GM12891 (cell line): ENCODE results near the gene PTPRN2.
"Not testable (repeated sequence)": the region's sequence is repeated elsewhere in the genome, so short reads cannot be mapped to it uniquely, and the experiment has no call there.

Experiments used
- DNase-seq: peaks from one replicate; pipeline ENCODE4 v3.0.0; 2011; ENCODE audit warnings: low spot score; ENCODE audit not compliant: insufficient read length
- FAIRE-seq: peaks from 2 replicates; lab custom pipeline; 2011; peaks lifted over from hg19 to GRCh38; lab: Jason Lieb, UNC
- PAX5 ChIP-seq: IDR thresholded peaks from 2 replicates; pipeline ENCODE4 v1.6.1; 2011; ENCODE audit warnings: low read length, moderate library complexity, mild to moderate bottlenecking; ENCODE audit not compliant: insufficient read depth, severe bottlenecking
- POLR2A ChIP-seq: IDR thresholded peaks from 2 replicates; pipeline ENCODE4 v1.6.1; 2011; ENCODE audit warnings: low read depth, low read length, control low read depth
- POLR2AphosphoS5 ChIP-seq: IDR thresholded peaks from 2 replicates; pipeline ENCODE4 v1.6.1; 2011; ENCODE audit warnings: low read depth, low read length, control low read depth
- POU2F2 ChIP-seq: IDR thresholded peaks from 2 replicates; pipeline ENCODE4 v1.6.1; 2011; ENCODE audit warnings: low read depth, mild to moderate bottlenecking, control low read depth, low read length, moderate library complexity
- SPI1 ChIP-seq: IDR thresholded peaks from 2 replicates; pipeline ENCODE4 v1.6.1; 2011; ENCODE audit warnings: low read depth, low read length, control low read depth
- TAF1 ChIP-seq: IDR thresholded peaks from 2 replicates; pipeline ENCODE4 v1.6.1; 2011; ENCODE audit warnings: low read depth, low read length, control low read depth

The PTPRN2 gene

DNA sequence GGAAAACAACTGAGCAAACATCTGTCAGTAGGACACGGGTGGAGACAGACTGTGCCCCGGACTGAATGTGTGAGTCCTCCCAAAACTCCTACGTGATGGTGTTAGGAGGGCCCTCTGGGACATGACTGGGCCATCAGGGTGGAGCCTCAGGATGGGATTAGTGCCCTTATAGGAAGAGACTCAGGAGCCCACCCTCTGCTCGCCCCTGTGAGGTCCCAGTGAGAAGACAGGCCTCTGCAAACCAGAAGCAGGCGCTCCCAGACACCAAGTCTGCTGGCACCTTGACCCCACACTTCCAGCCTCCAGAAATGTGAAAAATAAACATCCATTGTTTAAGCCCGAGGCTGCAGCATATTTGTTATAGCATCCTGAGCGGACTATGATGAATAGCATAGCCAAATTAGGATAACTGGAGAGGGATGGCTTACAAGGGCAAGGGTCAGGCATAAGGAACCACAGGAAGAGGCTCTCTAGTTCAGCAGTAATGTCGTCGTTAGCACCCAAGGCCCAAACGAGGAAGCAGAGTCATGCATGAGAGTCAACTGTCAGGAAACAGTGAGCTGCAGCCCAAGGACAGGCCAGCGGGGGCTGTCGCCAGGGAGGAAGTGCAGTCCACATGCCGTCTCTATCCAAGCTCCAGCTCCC lies 50.6 kb downstream of the PTPRN2 start:
- no peak for TF ChIP-seq PAX5
- no peak for DNase-seq
- no peak for FAIRE-seq

DNA sequence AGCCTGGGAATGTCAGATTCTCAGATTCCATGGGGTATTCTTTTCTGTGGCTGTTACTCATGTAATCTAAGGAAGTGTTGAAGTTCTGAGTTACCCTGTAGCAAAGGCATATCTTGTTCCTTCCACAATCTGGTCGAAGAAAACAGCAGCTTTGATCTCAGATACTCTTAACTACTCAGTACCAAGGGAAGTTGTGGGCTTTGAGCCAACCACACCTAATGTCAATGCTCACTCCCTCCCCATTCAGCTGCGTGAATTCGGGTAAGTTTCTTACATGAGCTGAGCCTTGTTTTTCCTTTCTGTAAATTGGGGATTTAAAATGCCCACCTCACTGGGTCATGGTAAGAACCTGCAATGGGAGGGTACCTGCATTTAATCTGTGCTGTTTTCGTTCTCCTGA lies 52.5 kb downstream of the PTPRN2 start:
- no peak for FAIRE-seq
- TF ChIP-seq POLR2AphosphoS5 (no peak), POU2F2 (no peak), POLR2A (no peak), PAX5 (no peak), SPI1 (no peak), TAF1 (no peak)
- DNase-seq: no peak

DNA sequence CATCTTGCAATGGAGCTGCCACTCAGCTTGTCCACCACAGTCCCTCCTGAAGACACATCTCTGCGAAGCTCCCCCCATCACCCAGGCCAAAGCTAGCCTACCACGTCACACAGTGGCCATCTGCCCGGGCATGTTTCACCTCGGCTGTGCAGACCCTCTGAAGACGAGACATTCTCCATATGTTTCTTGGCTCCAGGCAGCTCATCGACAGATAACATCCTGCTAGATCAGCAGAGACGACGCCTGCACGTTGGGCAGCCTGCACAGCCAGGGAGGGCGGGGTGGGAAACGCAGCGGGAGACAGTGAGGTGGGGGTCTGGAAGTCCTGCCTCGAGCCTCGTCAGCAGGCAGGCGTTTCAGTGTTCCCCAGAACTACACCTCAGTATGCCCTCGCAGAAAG lies 53.0 kb downstream of the PTPRN2 start:
- DNase-seq (no peak), FAIRE-seq (no peak)
- TF ChIP-seq SPI1: no peak

DNA sequence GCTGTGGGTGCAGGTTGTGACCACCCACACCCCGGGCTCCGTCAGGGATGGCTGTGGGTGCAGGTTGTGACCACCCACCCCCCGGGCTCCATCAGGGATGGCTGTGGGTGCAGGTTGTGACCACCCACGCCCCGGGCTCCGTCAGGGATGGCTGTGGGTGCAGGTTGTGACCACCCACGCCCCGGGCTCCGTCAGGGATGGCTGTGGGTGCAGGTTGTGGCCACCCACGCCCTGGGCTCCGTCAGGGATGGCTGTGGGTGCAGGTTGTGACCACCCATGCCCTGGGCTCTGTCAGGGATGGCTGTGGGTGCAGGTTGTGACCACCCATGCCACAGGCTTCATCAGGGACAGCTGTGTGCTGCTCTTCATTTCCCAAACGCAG lies 53.5 kb downstream of the PTPRN2 start:
- DNase-seq, FAIRE-seq: not testable (repeated sequence)

DNA sequence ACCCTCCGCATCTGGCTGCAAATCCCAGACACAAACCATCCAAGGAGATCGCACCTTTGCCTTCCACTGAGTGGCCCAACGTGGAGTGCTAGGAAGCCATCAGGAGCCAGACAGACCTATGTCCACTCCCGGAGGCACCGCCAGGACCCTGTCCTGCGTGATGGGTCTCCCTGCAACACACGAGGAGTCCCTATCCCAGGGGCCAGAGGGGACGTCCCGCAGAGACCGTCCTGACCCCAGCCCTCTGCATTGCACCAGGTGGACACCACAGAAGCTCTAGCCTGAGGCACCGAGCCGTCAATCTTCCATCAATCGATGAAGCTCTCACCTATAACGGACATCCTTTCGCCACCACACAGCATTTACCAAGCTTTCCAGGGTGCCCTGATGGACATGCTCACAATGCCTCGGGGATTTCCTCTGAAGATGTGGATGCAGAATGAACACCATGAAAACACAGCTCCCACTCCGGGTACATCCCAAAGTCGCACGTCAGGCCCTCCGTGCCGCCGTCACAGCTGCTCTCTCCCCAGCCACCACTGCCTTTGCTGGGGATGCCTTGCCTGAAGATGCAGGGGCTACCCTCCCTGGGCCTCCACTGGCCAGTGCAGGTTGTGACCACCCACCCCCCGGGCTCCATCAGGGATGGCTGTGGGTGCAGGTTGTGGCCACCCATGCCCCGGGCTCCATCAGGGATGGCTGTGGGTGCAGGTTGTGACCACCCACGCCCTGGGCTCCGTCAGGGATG lies 54.1 kb downstream of the PTPRN2 start:
- DNase-seq (no peak), FAIRE-seq (no peak)
- TF ChIP-seq POLR2AphosphoS5 (no peak), SPI1 (no peak), PAX5 (no peak), POLR2A (no peak), POU2F2 (no peak), TAF1 (no peak)

DNA sequence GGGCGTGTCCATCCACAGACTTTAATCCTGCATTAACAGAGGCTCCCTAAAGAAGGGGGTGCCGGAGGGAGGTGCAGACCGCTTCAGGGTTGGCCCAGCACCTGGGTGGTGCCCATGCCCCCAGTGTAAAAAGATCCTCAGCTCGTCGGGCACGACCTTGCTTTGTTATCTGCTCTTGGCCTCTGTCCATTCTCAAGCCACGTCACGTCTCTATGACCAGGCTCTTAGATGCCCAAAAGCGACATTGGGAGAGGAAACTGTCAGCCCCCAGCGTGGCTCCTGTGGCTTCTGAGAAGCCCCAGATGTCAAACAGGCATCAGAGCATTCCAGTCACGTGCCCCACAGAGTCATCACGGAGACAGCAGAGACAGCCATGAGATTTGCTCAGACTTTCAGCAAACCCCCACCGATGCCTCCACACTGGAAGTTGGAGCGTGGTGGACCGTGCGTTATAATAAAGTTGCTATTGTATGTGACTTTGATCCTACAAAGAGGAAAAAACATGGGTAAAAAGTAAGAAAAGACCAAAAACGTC lies 55.5 kb downstream of the PTPRN2 start:
- FAIRE-seq (no peak), DNase-seq (no peak)
- TF ChIP-seq POLR2A: no peak
- no peak for TF ChIP-seq SPI1
- TF ChIP-seq PAX5: no peak
- no peak for TF ChIP-seq POU2F2
- TF ChIP-seq TAF1: no peak
- no peak for TF ChIP-seq POLR2AphosphoS5

DNA sequence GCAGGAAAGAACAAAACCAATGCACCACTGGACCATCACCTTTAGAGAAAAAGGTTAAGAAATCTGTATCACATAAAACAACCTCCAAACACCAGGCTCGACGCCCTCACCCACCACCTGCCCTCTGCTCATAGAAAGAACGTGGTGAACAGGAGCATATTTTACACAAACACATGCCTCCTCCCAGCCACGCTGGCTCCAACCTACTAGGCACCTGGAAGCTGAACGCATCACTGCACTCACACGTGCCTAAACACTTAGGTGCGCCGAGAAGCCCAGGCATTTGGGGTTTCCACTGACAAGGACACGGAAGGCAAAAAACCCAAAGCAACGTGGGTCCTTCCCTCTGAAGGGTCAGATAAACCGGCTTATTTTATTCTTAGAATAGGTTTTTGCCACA lies 56.0 kb downstream of the PTPRN2 start:
- TF ChIP-seq SPI1: no peak
- TF ChIP-seq TAF1: no peak
- TF ChIP-seq POLR2A: no peak
- no peak for TF ChIP-seq PAX5
- no peak for TF ChIP-seq POLR2AphosphoS5
- TF ChIP-seq POU2F2: no peak
- no peak for FAIRE-seq

DNA sequence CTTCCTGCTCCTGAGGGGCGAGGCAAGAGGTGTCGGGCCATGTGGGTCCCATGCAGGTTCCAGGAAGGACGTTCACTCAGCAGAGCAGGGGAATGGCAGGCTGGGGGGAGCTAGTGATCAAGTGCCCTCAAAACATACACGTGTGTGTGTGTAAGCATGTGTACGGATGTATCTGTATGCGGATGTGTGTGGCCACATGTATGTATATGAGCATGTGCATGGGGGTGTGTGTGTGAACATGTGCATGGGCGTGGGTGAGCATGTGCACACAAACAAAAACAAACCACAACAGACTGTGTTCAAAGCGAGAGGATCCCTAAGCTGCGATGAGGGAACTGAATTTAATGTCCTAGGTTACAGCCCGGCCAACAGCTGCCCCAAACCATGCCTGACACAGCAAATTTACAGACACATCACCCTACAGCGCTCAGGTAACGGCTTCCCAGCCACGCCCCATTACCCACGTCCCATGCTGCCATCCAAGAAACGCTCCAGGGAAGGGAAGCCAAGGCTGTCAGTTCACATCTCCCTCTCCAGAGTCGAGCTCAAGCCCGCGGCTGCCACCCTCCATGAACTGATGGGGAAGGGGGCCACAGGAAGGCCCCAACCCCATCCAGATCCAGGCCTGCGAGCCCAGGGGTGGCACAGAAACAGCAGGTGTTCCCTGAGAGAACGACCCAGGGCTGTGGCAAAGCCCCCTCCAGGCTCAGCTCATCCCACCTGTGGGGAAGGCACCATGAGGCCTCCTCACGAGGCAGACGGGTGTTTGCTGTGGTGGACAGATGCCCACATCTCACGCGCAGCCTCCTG lies 56.6 kb downstream of the PTPRN2 start:
- TF ChIP-seq POLR2A: no peak
- no peak for TF ChIP-seq SPI1
- TF ChIP-seq POLR2AphosphoS5: no peak
- no peak for TF ChIP-seq PAX5
- TF ChIP-seq POU2F2: no peak
- TF ChIP-seq TAF1: no peak
- no peak for FAIRE-seq
- DNase-seq: no peak

More for the DNA sequence above, 56.0 kb downstream of the PTPRN2 start:
- DNase-seq: no peak

DNA sequence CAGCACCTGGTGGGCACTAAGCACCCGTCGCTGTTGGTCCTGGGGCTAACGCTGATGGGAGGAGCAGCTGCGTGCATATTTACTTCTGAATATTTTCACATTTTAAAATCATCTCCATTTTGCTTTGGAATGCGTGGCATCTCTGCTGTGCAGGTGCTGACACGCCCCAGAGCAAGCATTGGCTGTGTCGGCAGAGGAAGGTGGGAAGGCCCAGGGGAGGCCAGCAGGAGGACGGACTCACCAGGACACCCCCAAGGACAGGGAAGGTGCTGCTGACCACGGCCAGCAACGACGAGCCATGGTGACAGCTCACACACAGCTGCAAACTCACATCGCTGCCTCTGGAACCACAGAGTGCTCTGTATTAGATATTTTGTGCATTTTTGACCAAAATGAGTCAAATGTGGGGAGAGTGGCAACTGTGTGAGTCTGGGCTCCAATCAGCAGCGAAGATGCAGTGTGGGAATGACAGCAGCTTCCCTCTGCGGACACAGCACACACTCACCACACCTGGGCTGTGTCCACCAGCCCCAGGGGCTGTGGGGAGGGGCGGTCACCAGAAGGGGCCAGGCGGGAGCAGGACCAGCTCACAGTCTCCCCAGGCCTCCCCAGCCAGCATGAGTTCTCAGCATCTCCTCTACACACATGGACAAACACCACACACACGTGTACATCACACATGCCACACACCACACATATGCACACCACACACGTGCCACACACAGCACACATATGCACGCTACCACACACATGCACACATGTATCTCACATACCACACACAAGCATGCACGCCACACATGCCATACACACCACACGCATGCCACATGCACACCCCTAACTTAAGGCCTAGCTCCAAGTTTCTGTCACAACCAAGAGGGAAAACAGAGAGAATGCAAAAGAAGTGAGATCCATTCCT lies 58.2 kb downstream of the PTPRN2 start:
- DNase-seq (no peak), FAIRE-seq (no peak)
- TF ChIP-seq PAX5: no peak
- TF ChIP-seq TAF1: no peak
- TF ChIP-seq POLR2A: no peak
- no peak for TF ChIP-seq POU2F2
- TF ChIP-seq POLR2AphosphoS5: no peak
- TF ChIP-seq SPI1: no peak
